Measurements from ENCODE around the gene AVEN.

GRCh38 chr15:34009656-34010055 is 29.3 kb downstream of the AVEN start:
- TF ChIP-seq GATA3 (IDR thresholded peaks at IDR 0.05; ENCODE audit: low read depth, low read length) = no peak
- TF ChIP-seq GATA2 (IDR thresholded peaks at IDR 0.05; ENCODE audit: low read depth, low read length) = no peak
